ENCODE data around the gene DHRSX. TPM values are rescaled to one million over a fixed set of nuclear protein-coding genes. Genes with fewer than 3 reads are reported as not detected.

The DHRSX gene
- total and polyA plus RNA-seq, 2 experiments from 2014 or later = 37.2 to 71.7 TPM

DNA sequence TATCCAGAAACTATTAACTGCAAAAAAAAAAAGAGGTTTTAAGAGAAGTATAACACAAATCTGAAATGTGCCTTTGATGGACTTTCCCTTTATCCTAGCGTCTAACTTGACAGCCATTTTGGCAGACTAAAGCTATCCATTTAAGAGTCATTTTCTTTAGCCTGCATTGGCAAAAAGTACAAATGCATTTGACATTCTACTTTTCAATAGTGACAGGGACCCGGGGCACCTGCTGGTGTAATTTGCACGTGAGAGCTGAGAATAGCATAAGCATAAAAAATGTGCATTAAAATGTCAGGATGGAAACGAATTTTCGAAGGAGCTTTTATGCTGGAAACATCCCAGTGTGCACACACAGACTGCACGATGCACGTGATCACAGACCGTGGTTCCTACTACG, 91.9 kb downstream of the DHRSX start:
- DNase-seq (ENCODE audit: low spot score) = no peak
- peaks cover 8% of the 10 kb centered on the region for H3K79me2 ChIP-seq
- H3K27ac ChIP-seq = no peak overlapping the region
- no peak overlapping the region for H3K4me2 ChIP-seq
- H3K36me3 ChIP-seq (replicated peaks; ENCODE audit: insufficient read depth, low read depth) = peaks cover 5% of the 10 kb centered on the region
- no peak overlapping the region for H2AFZ ChIP-seq
- H4K20me1 ChIP-seq (ENCODE audit: insufficient read depth, poor library complexity, severe bottlenecking) = no peaks in the 10 kb centered on the region
- no peaks in the 10 kb centered on the region for H3K9me2 ChIP-seq (replicated peaks; ENCODE audit: insufficient read depth)
- H3K4me3 ChIP-seq = no peak overlapping the region
- peaks cover 11% of the 10 kb centered on the region for H3K4me1 ChIP-seq (ENCODE audit: insufficient read depth)
- 95% methylated on average over 9 of the region's 9 CpGs for WGBS (ENCODE audit: low lambda C conversion rate, missing lambda C conversion rate)
- no peak for TF ChIP-seq EZH2phosphoT487 (IDR thresholded peaks at IDR 0.05; ENCODE audit: low read depth, severe bottlenecking, unreplicated experiment)
- no peak for TF ChIP-seq EZH2 (IDR thresholded peaks at IDR 0.05; ENCODE audit: borderline replicate concordance)
- TF ChIP-seq, protein P1, sequence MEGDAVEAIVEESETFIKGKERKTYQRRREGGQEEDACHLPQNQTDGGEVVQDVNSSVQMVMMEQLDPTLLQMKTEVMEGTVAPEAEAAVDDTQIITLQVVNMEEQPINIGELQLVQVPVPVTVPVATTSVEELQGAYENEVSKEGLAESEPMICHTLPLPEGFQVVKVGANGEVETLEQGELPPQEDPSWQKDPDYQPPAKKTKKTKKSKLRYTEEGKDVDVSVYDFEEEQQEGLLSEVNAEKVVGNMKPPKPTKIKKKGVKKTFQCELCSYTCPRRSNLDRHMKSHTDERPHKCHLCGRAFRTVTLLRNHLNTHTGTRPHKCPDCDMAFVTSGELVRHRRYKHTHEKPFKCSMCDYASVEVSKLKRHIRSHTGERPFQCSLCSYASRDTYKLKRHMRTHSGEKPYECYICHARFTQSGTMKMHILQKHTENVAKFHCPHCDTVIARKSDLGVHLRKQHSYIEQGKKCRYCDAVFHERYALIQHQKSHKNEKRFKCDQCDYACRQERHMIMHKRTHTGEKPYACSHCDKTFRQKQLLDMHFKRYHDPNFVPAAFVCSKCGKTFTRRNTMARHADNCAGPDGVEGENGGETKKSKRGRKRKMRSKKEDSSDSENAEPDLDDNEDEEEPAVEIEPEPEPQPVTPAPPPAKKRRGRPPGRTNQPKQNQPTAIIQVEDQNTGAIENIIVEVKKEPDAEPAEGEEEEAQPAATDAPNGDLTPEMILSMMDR (IDR thresholded peaks at IDR 0.05; ENCODE audit: poor library complexity) = no peak
- H3K9me3 ChIP-seq (ENCODE audit: low read depth) = peaks cover 6% of the 10 kb centered on the region
- no peaks in the 10 kb centered on the region for H3K27me3 ChIP-seq

DNA sequence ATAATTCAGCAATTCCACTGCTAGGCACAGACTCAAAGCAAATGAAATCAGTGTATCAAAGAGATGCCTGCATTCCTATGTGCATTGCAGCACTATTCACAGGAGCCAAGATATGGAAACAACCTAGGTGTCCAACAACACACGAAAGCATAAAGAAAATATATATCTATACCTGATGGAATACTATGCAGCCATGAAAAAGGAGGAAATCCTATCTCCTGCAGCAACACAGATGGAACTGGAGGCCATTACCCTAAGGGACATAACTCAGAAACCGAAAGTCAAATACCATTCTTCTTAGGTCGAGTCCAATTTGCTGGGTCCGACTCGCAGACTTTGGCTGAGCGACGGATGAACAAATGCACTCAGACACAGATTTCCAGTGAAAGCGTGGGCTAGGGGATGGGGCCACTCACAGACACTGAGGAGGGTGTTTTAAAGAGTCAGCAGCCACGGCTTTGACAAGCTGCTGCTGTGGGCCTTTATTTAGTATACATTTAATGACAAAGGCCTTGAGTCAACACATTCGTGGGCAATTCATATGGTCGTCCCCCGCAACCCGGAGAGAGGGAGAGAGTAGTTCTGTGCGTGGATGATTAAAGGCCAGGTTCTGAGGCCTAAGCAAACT, 93.8 kb downstream of the DHRSX start:
- H3K4me2 ChIP-seq = no peak overlapping the region
- H3K4me3 ChIP-seq = no peak overlapping the region
- 90% methylated on average over 14 of the region's 14 CpGs for WGBS (ENCODE audit: low lambda C conversion rate, missing lambda C conversion rate)
- H2AFZ ChIP-seq = no peak overlapping the region
- TF ChIP-seq EZH2 (IDR thresholded peaks at IDR 0.05; ENCODE audit: borderline replicate concordance) (no peak), EZH2phosphoT487 (IDR thresholded peaks at IDR 0.05; ENCODE audit: low read depth, severe bottlenecking, unreplicated experiment) (no peak)
- TF ChIP-seq, protein P1 (IDR thresholded peaks at IDR 0.05; ENCODE audit: poor library complexity) = no peak
- peaks cover 11% of the 10 kb centered on the region for H3K4me1 ChIP-seq (ENCODE audit: insufficient read depth)
- H3K27ac ChIP-seq = no peak overlapping the region
- H3K9me3 ChIP-seq (ENCODE audit: low read depth) = peaks cover 6% of the 10 kb centered on the region
- no peak for DNase-seq (ENCODE audit: low spot score)
- no peaks in the 10 kb centered on the region for H4K20me1 ChIP-seq (ENCODE audit: insufficient read depth, poor library complexity, severe bottlenecking)
- no peaks in the 10 kb centered on the region for H3K27me3 ChIP-seq
- H3K9me2 ChIP-seq (replicated peaks; ENCODE audit: insufficient read depth) = no peaks in the 10 kb centered on the region
- H3K36me3 ChIP-seq (replicated peaks; ENCODE audit: insufficient read depth, low read depth) = peaks cover 5% of the 10 kb centered on the region
- peaks cover 8% of the 10 kb centered on the region for H3K79me2 ChIP-seq

DNA sequence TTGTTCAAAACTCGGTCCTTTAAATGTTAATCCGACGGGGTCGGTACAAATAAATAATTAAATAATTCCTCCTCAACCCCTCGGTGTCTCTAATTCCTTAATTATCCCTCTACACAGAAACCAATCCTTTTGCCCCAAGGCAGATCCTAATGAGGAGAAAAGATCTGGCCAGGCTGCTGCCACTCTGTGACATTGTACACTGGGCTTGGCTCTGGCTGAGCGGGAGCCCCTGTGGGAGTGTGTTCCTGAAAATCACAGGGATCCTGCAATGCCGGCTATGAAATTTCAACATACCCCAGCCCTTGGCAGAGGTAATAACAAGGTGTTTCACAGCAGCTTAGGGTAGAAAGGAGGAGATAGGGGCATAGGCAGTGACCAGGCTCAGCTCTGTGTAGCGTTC, 96.0 kb downstream of the DHRSX start:
- H3K27ac ChIP-seq = no peak overlapping the region
- H3K4me1 ChIP-seq (ENCODE audit: insufficient read depth) = peaks cover 15% of the 10 kb centered on the region
- H3K9me3 ChIP-seq (ENCODE audit: low read depth) = peaks cover 6% of the 10 kb centered on the region
- H3K27me3 ChIP-seq = no peaks in the 10 kb centered on the region
- no peaks in the 10 kb centered on the region for H4K20me1 ChIP-seq (ENCODE audit: insufficient read depth, poor library complexity, severe bottlenecking)
- peaks cover 5% of the 10 kb centered on the region for H3K36me3 ChIP-seq (replicated peaks; ENCODE audit: insufficient read depth, low read depth)
- H3K4me3 ChIP-seq = no peak overlapping the region
- 64% methylated on average over 8 of the region's 8 CpGs for WGBS (ENCODE audit: low lambda C conversion rate, missing lambda C conversion rate)
- H3K9me2 ChIP-seq (replicated peaks; ENCODE audit: insufficient read depth) = no peaks in the 10 kb centered on the region
- no peak overlapping the region for H3K4me2 ChIP-seq
- DNase-seq (ENCODE audit: low spot score) = no peak
- no peak overlapping the region for H2AFZ ChIP-seq
- peaks cover 14% of the 10 kb centered on the region for H3K79me2 ChIP-seq
- TF ChIP-seq EZH2phosphoT487 (IDR thresholded peaks at IDR 0.05; ENCODE audit: low read depth, severe bottlenecking, unreplicated experiment) (no peak), EZH2 (IDR thresholded peaks at IDR 0.05; ENCODE audit: borderline replicate concordance) (no peak)
- TF ChIP-seq, protein P1 (IDR thresholded peaks at IDR 0.05; ENCODE audit: poor library complexity) = no peak
